Measurements from ENCODE around the gene LEP. TPM values are rescaled to one million over a fixed set of nuclear protein-coding genes. Genes with fewer than 3 reads are reported as not detected.

The LEP gene
- total and polyA plus RNA-seq, 7 donors: 0.16 to 5.4 (median 0.85) TPM; not detected in 3

- DNase-seq: peak; percentile 80
- WGBS, 2 donors: 40 to 48% methylated on average over 28 of the region's 28 CpGs
- H3K36me3 ChIP-seq: no peaks in the 10 kb centered on the region
- H3K4me3 ChIP-seq: no peak overlapping the region
- H3K27ac ChIP-seq: no peak overlapping the region
- peaks cover 0 to 26% (median 5%) of the 10 kb centered on the region in 3 donors for H3K27me3 ChIP-seq
- intact Hi-C loops (cut with DNase I): loop anchor here (1.0 to 5.0 kb wide), 3 partner anchors 74 to 500 kb away; no protein-coding TSS in a partner anchor
- H3K4me1 ChIP-seq: no peaks in the 10 kb centered on the region
- TF ChIP-seq POLR2AphosphoS5 (IDR thresholded peaks at IDR 0.05) (peak in 1 of 4 donors; percentile 37), CTCF (IDR thresholded peaks at IDR 0.05) (peak; percentile 93 to 99 (median 98)), POLR2A (IDR thresholded peaks at IDR 0.05) (no peak), EP300 (IDR thresholded peaks at IDR 0.05) (no peak)
- H3K9me3 ChIP-seq: no peaks in the 10 kb centered on the region
Observed at GRCh38 chr7:128209229-128210035, 31.6 kb upstream of the LEP start.

GRCh38 chr7:128210036-128210347 is 31.1 kb upstream of the LEP start:
- DNase-seq: peak; percentile 39
- Histone ChIP-seq H3K27me3 (peaks cover 0 to 23% (median 5%) of the 10 kb centered on the region in 3 donors), H3K27ac (no peak overlapping the region), H3K9me3 (no peaks in the 10 kb centered on the region), H3K4me1 (no peaks in the 10 kb centered on the region), H3K4me3 (no peak overlapping the region), H3K36me3 (no peaks in the 10 kb centered on the region)
- intact Hi-C loops (cut with DNase I): no loop called here
- WGBS, 2 donors: 40 to 60% methylated on average over 3 of the region's 3 CpGs
- TF ChIP-seq POLR2AphosphoS5 (IDR thresholded peaks at IDR 0.05) (no peak), EP300 (IDR thresholded peaks at IDR 0.05) (no peak), CTCF (IDR thresholded peaks at IDR 0.05) (no peak), POLR2A (IDR thresholded peaks at IDR 0.05) (no peak)

- DNase-seq: peak; percentile 40
Observed at GRCh38 chr7:128210590-128211570, 30.2 kb upstream of the LEP start.

GRCh38 chr7:128211626-128212025 is 29.5 kb upstream of the LEP start:
- DNase-seq: peak; percentile 14
- TF ChIP-seq CTCF (IDR thresholded peaks at IDR 0.05): no peak
- TF ChIP-seq POLR2AphosphoS5 (IDR thresholded peaks at IDR 0.05): no peak
- TF ChIP-seq EP300 (IDR thresholded peaks at IDR 0.05): no peak
- no peak for TF ChIP-seq POLR2A (IDR thresholded peaks at IDR 0.05)
- Histone ChIP-seq H3K9me3 (no peaks in the 10 kb centered on the region), H3K4me3 (no peak overlapping the region), H3K27me3 (peaks cover 0 to 14% (median 5%) of the 10 kb centered on the region in 3 donors), H3K27ac (no peak overlapping the region), H3K36me3 (no peaks in the 10 kb centered on the region), H3K4me1 (peaks cover 0 to 9% (median 3%) of the 10 kb centered on the region in 4 donors)
- WGBS, 2 donors: 46 to 74% methylated on average over 4 of the region's 4 CpGs
- intact Hi-C loops (cut with DNase I): no loop called here

More at GRCh38 chr7:128210590-128211570, 30.2 kb upstream of the LEP start:
- TF ChIP-seq CTCF (IDR thresholded peaks at IDR 0.05) (no peak), POLR2AphosphoS5 (IDR thresholded peaks at IDR 0.05) (no peak), EP300 (IDR thresholded peaks at IDR 0.05) (no peak), POLR2A (IDR thresholded peaks at IDR 0.05) (no peak)
- no peak overlapping the region for H3K4me3 ChIP-seq
- intact Hi-C loops (cut with DNase I): no loop called here
- H3K9me3 ChIP-seq: no peaks in the 10 kb centered on the region
- no peaks in the 10 kb centered on the region for H3K36me3 ChIP-seq
- no peak overlapping the region for H3K27ac ChIP-seq
- H3K4me1 ChIP-seq: peaks cover 0 to 9% (median 3%) of the 10 kb centered on the region in 4 donors
- 40 to 77% methylated on average over 19 of the region's 19 CpGs for WGBS, 2 donors
- peaks cover 0 to 21% (median 5%) of the 10 kb centered on the region in 3 donors for H3K27me3 ChIP-seq
